DLD1 (cell line): ENCODE data around the gene CHCHD1.
"Not testable (repeated sequence)": the region's sequence is repeated elsewhere in the genome, so short reads cannot be mapped to it uniquely, and the experiment has no call there.

Experiments
- in situ Hi-C: cut with HindIII; loops from 2 replicates; pipeline ENCODE4 v1.10.0; 2017; ENCODE audit warnings: low sequenced_read_pairs

CHCHD1 gene

GRCh38 chr10:73781879-73782748, at the start of gene CHCHD1:
Gene CHCHD1, plus strand, starts transcription at chr10:73782048. Its CDS starts 28 bp downstream, at chr10:73782076.
- in situ Hi-C loops = no loop called here

GRCh38 chr10:73732426-73732825, 49.4 kb upstream of the CHCHD1 start:
- in situ Hi-C loops = no loop called here

- in situ Hi-C loops = no loop called here
Measured at GRCh38 chr10:73732931-73733623, 48.8 kb upstream of the CHCHD1 start.

- in situ Hi-C loops = no loop called here
Measured at GRCh38 chr10:73734028-73734720, 47.7 kb upstream of the CHCHD1 start.

- in situ Hi-C loops = no loop called here
Measured at GRCh38 chr10:73734796-73735305, 47.0 kb upstream of the CHCHD1 start.

GRCh38 chr10:73740501-73741254, 41.2 kb upstream of the CHCHD1 start:
- in situ Hi-C loops = not testable (repeated sequence)

GRCh38 chr10:73742454-73742734, 39.5 kb upstream of the CHCHD1 start:
- in situ Hi-C loops = no loop called here

- in situ Hi-C loops = no loop called here
Measured at GRCh38 chr10:73743327-73743904, 38.4 kb upstream of the CHCHD1 start.

GRCh38 chr10:73743905-73744663, 37.8 kb upstream of the CHCHD1 start, which contains the start of gene SEC24C:
Gene SEC24C, plus strand, starts transcription at chr10:73744372. Its CDS starts 2,461 bp downstream, at chr10:73746833.
- in situ Hi-C loops = no loop called here

GRCh38 chr10:73744664-73744975, 37.2 kb upstream of the CHCHD1 start:
- in situ Hi-C loops = no loop called here

GRCh38 chr10:73746721-73747120, 35.1 kb upstream of the CHCHD1 start:
- in situ Hi-C loops = no loop called here

GRCh38 chr10:73750819-73751218, 31.0 kb upstream of the CHCHD1 start:
- in situ Hi-C loops = no loop called here

GRCh38 chr10:73756183-73756582, 25.7 kb upstream of the CHCHD1 start:
- in situ Hi-C loops = no loop called here

- in situ Hi-C loops = no loop called here
Measured at GRCh38 chr10:73758704-73759511, 22.9 kb upstream of the CHCHD1 start.

- in situ Hi-C loops = no loop called here
Measured at GRCh38 chr10:73759512-73760115, 22.2 kb upstream of the CHCHD1 start.

GRCh38 chr10:73761781-73762180, 20.1 kb upstream of the CHCHD1 start:
- in situ Hi-C loops = no loop called here

GRCh38 chr10:73762915-73763314, 18.9 kb upstream of the CHCHD1 start:
- in situ Hi-C loops = no loop called here

GRCh38 chr10:73763343-73763742, 18.5 kb upstream of the CHCHD1 start:
- in situ Hi-C loops = no loop called here

- in situ Hi-C loops = no loop called here
Measured at GRCh38 chr10:73765066-73765465, 16.8 kb upstream of the CHCHD1 start.
